Left colon (tissue), 2 donors: ENCODE results near the gene TPRKB. TPM values are rescaled to one million over a fixed set of nuclear protein-coding genes. Genes with fewer than 3 reads are reported as not detected.
A peak's percentile ranks its signal among the peaks of the same experiment; 100 is the strongest.
"Not testable (repeated sequence)": the region's sequence is repeated elsewhere in the genome, so short reads cannot be mapped to it uniquely, and the experiment has no call there.

Source experiments
- ATAC-seq: fragments of 200-7000 bp; cut with Tn5 transposase; one replicate; pipeline ENCODE4 v1.9.1; 2020; ENCODE audit warnings: mild to moderate bottlenecking, moderate library complexity
- DNase-seq, 2 donors: peaks; one replicate each; pipeline ENCODE4 v3.0.0-alpha.2; 2020
- intact Hi-C, 2 donors: fragments of 100-400 bp; cut with DNase I in 1 of 2; cut with micrococcal nuclease in 1 of 2; formaldehyde crosslinking; loops; one replicate each; pipeline versions ENCODE4 v1.11.2 to v1.14.0; 2022; cut with DNase I, micrococcal nuclease
- total RNA-seq, 2 donors: library from RNA; stranded (reverse); fragmentation: NEBNext Ultra II Directional; extraction: Animal tissue kit (Norgen Biotek cat#: 25700); gene quantifications; one replicate each; pipeline ENCODE4 v1.2.1, GENCODE V29; 2021
- donor health status: DM: no; HTN: no; CAD: no.
- donor health status: DM: yes; HTN: yes; CAD: no.

TPRKB gene
- total RNA-seq, 2 donors from 2014 or later, result 22.5 to 24.4 TPM

DNA sequence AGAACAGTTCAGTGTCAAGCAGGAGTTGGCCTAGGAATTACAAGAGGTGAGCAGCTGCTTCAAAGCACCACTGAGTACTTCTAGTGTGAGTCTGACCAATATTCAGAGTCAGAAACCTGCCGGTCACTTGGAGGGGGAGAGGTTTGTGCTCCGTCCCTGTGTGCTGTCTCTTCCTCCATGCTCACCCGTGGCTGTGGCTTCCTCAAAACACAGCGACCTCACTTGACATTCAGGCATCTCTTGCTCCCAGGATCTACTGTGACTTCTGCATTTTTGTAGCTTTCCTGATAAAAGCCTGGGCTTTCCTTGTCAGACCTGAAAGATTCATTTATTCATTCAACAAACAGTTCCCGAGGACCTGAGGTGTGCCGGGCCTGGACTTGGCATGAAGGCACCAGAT, 32.9 kb downstream of the TPRKB start:
- intact Hi-C loops, result no loop called here
- no peak for DNase-seq
- no peak for ATAC-seq

DNA sequence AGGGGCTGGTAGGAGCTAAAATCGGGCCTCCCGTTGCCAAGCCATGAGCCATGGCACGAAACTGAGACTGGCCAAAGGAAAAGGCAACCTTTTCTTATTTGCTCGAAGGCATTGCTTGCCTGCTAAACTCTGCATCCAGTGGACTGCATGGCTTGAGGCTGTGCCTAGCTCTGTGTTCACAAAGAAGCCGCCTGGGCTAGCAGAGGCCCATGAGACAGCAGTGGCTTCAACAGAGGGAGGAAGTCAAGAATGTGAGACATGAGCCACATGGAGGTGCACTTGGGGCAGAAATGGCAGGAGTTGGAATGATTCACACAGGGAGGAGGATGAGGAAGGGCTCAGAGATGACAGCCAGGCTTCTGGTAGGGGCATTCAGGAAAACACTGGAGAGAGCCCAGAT, 33.5 kb downstream of the TPRKB start:
- ATAC-seq, result no peak
- intact Hi-C loops, result no loop called here
- no peak for DNase-seq

DNA sequence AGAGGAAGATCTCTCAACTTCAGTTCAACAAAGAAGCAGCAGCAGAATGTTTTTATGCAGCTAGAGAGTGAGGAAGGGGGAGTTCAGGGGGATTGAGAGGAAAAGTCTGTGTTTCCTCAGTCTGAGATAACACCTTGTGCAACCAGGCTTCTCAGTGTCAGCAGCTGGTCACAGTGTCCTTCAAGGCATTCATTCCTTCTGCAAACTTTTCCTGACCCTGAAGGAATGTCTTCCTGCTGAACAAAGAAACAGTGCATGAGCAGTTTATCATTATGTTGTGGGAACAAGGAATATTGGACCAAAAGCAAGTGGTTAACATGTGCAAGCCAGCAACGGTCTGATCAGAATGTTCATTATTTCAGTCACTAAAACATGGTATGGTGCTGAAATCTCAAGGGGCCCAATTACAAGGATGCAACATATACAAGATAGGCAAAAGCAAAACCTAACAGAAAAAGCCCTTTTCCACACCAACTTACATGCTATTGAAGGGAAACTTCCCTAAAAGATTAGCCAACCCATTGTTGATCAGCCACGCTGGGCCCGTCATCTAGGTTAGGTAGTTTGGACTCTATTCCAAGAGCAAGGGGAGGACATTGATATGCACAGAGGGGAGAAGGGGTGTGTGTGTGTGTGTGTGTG, 34.2 kb downstream of the TPRKB start:
- ATAC-seq, DNase-seq, intact Hi-C loops: not testable (repeated sequence)

DNA sequence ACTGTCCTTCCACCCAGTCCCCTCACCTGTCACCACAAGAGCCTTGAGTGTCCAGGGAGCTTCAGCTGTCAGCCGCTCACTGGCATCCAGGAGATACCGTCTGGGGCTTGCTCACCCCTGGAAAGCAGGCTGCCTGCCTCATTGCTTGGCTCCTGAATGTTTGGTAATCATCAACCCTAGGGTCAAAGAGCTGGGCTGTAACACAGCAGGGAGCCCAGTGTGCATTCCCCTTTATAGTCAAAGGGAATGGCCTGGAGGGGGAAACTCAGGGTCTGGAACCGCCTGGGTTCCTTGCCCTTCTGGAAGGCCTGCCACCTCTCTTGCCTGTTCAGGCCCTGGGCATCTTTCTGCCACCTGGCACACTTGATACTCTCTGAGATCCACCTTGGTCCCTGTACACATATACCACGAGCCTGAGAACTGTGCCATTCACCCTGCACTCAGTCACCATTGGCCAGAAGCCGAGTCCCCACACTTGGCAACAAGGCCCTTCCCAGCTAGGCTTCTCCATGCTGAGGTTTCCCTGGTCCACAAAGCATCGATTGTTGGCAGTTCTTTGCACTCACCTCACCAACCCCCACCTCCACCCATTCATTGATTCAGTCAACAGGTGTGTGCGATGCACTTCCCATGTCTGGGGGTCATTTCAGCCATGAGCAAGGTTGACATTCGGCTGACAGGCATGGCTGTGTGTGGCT, 35.0 kb downstream of the TPRKB start:
- intact Hi-C loops, result no loop called here
- peak in 1 of 2 donors; percentile 48 for DNase-seq
- ATAC-seq, result peak; percentile 46

DNA sequence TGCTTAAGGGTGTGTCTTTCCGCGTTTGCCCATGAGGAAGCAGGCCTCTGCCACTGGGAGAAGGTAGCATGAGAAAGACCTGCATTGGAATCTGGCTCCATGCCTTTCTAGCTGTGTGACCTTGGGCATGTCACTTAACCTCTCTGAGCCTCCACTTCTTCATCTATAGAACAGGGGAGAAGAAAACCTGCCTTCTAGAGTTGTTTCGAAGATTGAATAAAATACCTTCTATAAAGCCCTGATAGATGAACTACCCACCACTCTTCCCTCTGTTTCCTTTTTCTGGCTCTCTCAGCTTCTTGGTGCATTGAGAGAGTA, 35.7 kb downstream of the TPRKB start:
- intact Hi-C loops, result not testable (repeated sequence)

DNA sequence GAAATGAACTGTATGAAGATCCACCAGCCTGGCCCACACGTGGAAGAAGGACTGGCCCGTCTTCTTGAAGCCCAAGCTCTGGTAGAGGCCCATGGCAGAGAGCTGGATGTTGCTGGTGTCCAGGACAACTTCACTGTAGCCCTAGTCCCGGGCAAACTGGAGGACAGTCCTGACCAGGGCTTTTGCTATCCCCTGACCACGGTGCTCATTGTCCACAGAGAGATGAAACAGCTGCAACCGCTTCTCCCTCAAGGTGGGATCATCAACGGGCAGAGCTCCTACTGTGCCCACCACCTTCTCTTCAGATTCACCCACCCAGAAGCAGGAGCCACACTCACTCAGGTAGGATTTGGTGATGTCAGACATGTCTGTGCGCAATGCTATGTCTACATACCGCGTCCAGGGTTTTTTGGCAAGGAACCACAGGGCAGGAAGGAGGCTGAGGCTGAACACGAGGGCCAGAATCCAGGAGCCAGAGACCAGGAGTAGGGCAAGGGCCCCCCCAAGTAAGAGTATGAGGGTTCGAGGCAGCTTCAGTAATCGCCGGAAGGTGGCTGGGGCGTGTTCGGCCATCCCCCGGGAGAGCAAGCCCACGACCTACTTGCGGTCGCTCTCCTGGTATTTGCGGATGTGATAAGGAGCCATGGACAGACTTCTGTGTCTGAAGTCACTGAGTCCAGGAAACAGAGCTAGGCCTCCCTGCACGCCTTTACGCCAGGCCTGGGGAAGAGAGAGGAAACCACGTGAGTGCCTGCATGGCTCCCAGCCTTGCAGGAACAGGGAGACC, 36.3 kb downstream of the TPRKB start:
- DNase-seq (peak; percentile 38 to 70), ATAC-seq (peak; percentile 73)
- intact Hi-C loops, result no loop called here

More for the DNA sequence above, 35.7 kb downstream of the TPRKB start:
- not testable (repeated sequence) for DNase-seq, ATAC-seq

DNA sequence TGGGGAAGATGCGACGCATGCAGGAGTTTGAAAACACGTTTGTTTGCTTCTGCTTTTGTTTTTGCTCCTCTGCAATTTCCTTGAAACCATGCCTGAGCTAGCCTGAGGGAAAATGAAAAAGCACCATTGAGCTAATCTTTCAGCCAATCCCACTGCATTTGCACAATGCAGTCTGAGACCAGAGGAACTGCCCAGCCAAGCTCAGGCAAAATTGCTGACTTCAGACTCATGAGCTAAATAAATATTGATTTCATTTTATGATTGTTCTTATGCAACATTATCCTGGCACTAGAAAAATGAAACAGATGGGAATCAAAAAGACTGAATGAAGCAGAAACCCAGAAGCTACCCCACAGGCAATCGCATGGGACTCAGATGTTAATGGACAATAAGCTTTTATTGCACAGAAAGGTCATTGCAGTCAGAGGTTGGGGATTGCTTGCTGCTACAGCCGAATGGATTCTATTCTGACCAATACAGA, 37.0 kb downstream of the TPRKB start:
- ATAC-seq (peak; percentile 63), DNase-seq (peak in 1 of 2 donors; percentile 60)

DNA sequence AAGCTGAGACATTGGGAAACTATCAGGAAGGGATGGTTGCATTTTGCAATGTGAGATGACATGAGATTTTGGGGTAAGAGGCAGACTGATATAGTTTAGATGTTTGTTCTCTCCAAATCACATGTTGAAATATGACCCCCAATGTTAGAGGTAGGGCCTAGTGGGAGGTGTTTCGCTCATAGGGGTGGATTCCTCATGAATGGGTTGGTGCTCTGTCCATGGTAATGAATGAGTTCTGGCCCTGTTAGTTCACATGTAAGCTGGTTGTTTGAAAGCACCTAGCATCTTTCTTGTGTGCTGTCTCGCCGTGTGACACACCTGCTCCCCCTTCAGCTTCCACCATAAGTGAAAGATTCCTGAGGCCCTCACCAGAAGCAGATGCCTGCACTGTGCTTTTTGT, 37.7 kb downstream of the TPRKB start:
- no peak for ATAC-seq
- intact Hi-C loops, result no loop called here
- DNase-seq, result no peak

More for the DNA sequence above, 37.0 kb downstream of the TPRKB start:
- intact Hi-C loops, result no loop called here

DNA sequence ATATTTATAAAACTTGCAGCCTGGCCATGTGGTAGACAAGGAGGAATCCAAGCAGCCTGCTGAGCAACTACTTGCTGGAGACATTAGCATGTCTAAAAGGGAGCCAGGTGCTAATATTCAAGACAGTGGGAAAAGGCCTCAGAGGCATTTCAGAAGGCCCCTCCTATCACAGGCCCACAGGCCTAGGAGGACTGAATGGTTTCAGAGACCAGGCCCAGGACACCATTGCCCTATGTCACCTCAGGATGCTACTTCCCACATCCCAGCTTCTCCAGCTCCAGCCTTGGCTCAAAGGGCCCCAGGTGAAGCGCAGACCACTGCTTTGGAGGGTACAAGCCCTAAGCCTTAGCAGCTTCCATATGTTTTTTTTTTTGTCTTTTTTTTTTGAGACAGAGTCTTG, 39.0 kb downstream of the TPRKB start:
- intact Hi-C loops, result no loop called here
- no peak for ATAC-seq

DNA sequence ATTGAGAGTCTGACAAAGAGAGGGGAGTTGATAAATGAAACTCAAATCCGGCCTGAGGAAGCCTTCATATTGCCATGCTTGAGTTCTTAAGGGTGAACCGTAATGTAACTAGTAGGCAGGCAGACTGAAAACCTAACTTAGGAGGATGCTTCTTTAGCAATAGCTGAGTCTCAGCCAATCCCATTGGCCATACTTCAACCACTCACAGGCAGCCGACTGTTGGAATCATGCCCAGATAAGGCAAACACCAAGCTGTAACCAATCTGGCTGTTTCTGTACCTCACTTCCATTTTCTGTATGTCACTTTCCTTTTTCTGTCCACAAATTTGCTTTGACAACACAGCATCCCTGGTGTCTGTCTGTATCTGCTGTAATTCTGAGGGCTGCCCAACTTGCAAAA, 39.5 kb downstream of the TPRKB start:
- ATAC-seq (no peak), DNase-seq (no peak)
- intact Hi-C loops, result no loop called here

More for the DNA sequence above, 39.0 kb downstream of the TPRKB start:
- DNase-seq, result no peak

DNA sequence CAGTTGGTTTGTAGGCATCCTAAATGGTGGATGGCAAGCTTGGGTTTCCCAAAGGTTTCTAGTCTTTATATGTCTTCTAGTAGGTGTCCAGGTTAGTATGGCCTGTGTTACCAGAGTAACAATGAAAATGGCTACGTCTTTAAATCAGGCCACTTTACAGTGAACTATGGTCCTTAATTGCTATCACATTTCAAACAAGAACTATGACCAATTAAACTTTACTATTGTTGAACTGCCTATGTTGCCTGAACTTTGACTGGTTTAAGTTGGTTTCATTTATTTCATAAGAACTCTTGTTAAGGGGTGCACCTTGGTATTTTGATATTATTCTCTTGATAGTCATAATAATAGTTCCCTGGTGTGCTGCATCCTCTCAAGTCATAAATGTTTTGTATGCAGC, 40.2 kb downstream of the TPRKB start:
- DNase-seq, intact Hi-C loops: not testable (repeated sequence)
- ATAC-seq, result peak; percentile 69

DNA sequence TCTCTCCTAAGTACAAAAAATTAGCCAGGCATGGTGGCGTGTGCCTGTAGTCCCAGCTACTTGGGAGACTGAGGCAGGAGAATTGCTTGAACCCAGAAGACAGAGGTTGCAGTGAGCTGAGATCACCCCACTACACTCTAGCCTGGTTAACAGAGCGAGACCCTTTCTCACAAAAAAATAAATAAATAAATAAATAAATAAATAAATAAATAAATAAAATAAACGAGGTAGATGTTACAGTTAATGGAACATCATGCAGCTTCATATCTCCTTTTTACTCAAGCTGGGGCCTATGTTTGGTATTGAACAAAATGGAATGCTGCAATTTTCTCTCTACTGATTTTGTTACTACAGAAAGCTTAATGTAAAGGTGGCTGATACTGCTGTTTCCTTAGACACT, 40.6 kb downstream of the TPRKB start:
- DNase-seq, intact Hi-C loops, ATAC-seq: not testable (repeated sequence)

DNA sequence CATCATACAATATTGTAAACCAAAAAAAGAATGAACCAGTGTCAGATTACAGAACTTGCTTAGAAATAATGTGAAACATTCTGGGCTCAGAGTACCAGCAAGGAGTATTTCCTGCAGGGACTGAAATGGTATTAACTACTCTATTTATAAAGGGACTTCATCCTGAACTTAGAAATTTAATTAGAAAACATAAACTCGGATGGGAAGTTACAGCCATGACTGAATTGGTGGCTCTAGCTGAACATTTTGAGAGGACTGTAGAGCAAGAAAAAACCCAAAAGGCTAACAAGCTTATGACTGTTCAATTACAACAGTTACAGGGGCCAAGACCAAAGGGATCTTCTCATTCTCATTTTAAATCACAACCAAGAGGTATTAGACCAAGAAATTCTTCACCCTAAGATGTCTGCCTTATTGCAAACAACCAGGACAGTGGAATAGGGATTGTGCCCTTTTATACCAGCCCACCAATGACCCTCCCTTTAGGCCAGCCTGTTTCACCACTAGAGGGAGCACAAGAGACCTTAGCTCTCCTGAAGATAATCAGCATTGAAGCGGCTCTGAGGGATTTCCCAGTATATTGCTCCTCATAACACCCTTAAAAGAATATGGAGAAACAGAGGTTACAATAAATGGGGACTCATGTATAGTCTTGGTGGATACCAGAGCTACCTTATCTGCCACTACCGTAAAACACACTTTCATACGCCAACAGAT, 46.6 kb downstream of the TPRKB start:
- DNase-seq, result peak in 1 of 2 donors; percentile 21
- intact Hi-C loops, result not testable (repeated sequence)
- peak; percentile 55 for ATAC-seq

DNA sequence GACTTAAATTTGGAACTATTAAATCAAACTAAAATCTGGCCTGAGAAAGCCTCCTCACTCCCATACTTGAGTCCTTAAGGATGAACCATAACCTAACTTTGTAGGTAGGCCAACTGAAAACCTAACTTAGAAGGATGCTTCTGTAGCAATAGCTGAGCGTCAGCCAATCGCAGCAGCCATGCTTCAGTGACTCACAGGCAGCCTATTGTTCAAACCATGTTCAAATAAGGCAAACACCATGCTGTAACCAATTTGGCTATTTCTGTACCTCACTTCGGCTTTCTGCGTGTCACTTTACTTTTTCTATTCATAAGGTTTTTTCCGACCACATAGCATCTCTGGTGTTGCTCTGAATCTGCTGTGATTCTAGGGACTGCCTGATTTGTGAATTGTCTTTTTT, 48.7 kb downstream of the TPRKB start:
- DNase-seq, intact Hi-C loops, ATAC-seq: not testable (repeated sequence)

DNA sequence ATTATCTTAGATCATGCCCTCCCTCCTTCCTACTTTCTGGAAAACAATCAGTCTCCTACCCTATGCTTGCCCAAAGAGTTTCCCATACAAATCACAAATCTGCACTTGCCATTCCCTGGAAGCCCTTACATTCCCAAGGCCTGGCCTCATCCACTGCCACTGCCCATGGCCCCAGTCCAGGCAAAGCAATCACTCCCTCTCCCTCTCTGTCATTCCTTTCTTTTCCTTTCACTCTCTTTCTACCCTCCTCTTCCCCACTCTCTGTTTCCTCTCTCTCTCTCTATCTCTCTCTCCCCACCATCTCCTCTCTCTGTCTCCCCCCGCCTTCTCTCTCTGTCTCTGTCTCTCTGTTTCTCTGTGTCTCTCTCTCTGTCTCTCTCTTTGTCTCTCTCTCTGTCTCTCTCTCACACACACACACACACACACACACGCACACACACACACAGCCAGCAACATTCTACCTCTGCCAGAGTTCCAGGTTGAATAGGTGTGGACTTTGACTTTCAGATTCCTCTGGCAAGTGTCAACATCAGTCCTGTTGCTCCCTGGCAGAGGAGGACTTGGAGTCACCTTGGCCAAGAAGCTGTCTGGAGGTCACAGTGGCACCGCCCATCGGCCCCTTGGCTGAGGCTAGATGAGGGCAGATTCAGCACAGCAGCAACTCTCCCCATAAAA, 51.2 kb downstream of the TPRKB start:
- intact Hi-C loops, result no loop called here
- ATAC-seq (peak; percentile 93), DNase-seq (peak; percentile 67 to 75)

DNA sequence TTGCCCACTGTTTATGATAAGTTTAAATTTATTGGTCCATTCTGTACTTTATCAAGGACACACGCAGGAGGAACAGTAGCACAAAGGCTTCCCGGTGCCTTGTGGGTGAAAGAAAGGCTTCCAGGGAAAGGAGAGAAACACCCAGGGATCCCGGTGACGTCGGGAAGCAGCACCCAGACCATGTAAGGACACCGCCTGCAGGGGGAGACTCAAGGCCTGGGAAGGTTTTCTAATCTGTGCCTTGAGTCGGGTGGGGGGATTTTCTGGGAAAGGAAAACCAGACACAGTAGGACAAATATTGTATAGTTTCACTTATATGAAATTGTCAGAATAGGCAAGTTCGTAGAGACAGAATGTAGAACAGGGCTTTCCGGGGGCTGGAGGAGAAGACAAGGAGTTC, 52.2 kb downstream of the TPRKB start:
- ATAC-seq, result peak; percentile 56
- peak in 1 of 2 donors; percentile 34 for DNase-seq
- intact Hi-C loops, result not testable (repeated sequence)

DNA sequence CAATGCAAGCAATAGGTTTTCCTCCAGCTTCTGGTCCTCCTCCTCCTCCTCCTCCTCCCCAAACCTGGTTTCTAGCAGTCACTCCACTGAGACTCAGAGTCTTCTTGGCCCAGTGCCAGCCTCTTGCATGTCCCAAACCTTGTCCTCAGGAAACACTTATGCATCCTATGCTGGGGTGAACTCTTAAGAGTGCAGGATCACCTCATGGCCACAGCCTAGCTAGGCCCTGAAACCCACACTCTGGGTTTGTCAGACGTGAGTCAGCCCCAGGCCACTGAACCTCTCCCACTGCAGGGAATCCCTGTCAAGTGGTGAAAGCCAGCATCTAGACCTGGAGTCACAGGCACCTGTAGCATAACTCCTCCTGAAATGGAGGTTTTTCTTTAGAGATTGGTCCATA, 52.8 kb downstream of the TPRKB start:
- intact Hi-C loops, ATAC-seq, DNase-seq: not testable (repeated sequence)

DNA sequence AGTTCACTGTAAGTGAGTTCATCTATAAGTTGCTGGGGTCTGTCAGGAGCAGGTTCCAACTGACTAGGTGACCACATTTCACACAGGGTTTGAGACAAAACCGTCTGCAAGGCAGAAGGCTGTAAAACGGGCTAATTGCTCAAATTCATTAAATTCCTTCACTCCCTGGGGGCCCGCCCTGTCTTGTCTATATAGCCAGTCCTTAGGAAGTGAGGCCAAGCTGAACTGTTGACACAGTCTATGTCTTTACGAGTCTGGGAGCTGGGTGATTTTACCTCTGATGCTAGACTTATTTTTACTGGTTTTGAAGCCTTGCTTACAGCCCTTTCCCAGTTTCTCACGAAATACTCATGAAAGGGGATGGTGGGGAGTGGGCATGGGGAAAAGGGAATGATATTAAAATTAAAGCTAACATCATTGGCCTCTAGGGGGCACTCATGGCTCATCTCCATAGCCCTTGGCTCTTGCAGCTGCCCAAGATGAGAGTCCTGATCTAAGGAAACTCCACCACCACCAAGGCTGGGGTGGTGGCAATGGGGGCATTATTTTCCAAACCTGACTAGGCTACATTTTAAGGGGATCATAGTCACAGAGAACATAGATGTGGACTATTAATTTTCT, 57.1 kb downstream of the TPRKB start:
- DNase-seq (peak in 1 of 2 donors; percentile 52), ATAC-seq (peak; percentile 70)
- intact Hi-C loops, result not testable (repeated sequence)
